Activated CD8-positive, alpha-beta memory T cell treated with anti-CD3 and anti-CD28 coated beads for 24 hours (primary cell): ENCODE measurements around the gene ELFN2.
A peak's percentile ranks its signal among the peaks of the same experiment; 100 is the strongest.
"Not testable (repeated sequence)": the region's sequence is repeated elsewhere in the genome, so short reads cannot be mapped to it uniquely, and the experiment has no call there.

ENCODE experiments used
- DNase-seq: peaks from one replicate; pipeline ENCODE4 v3.0.0-alpha.2; 2020

ELFN2 gene

GRCh38 chr22:37427135-37427710 lies at the start of gene ELFN2:
TSS of gene ELFN2 (minus strand) at chr22:37427479. CDS start at chr22:37375534, 51,945 bp downstream.
- no peak for DNase-seq

DNA sequence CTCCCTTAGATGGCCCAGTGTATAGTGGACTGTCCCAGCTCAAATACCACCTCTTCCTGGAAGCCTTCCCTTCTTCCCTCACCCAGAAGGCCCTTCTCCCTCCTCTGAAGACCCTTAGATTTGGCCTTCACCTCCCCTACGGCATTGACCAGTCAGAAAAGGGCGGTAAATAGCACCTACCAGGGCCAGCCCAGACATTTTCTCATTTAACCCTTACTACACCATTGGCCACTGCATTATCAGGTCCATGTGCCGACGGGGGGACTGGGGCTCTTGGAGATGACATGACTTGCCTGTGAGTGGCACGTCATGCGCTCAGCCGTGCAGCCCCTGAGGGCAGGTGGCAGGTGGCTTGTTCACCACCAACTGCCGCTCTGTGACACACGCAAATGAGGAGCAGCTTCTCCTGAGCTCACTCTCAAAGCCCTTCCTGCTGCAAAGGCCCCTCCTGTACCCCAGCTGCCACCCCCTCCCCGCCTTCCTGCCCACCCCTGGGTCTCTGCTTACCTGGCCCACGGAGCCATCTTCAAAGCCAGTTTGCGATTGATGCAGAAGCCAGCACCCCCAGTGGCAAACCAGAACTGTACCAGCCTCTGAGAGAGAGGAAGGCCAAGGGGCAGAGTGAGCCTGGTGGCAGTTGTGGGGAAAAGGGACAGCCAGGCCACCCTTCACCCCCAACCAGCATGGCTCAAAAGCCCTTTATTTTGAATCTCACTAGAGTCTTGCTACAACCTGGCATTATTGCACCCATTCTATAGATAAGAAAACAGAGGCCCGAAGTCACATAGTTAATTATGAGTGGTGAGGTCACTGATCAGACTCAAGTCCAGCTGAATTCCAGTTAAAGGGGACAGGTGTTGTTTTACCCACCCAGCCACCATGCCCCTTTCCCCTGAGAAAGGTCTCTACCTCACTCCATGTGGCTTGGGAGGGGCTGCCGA lies 49.4 kb upstream of the ELFN2 start:
- DNase-seq = no peak

GRCh38 chr22:37474447-37475090 lies 47.3 kb upstream of the ELFN2 start:
- DNase-seq = no peak

- no peak for DNase-seq
Observed at GRCh38 chr22:37473437-37473946, 46.2 kb upstream of the ELFN2 start.

DNA sequence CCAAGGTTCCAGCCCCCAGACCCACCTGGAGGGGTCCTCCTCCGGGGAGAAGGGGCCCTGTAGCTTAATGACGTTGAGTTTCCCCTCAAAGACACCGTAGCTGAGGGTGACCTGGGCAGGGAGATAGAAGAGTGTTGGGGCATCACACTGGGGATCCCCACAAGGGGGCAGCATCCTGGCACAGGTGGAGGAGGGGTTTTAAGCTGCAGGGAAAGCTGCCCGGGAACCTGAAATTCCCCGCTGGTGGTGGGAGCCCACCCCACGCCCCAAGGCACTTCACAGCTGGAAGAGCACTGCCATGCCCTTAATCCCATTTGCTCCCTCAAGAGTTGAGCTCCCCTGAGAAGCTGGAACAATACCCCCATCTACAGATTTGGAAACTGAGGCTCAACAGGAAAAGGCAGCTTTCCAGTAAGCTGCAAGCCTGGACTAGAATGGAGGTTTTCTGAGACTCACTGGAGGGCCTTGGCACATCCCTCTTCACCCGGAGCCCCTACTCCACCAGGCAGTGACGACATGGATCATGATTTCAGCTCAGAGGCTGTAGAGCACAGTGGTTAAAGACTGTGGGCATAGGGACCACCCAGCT lies 45.2 kb upstream of the ELFN2 start:
- no peak for DNase-seq

GRCh38 chr22:37471727-37472417 lies 44.6 kb upstream of the ELFN2 start:
- DNase-seq = no peak

DNA sequence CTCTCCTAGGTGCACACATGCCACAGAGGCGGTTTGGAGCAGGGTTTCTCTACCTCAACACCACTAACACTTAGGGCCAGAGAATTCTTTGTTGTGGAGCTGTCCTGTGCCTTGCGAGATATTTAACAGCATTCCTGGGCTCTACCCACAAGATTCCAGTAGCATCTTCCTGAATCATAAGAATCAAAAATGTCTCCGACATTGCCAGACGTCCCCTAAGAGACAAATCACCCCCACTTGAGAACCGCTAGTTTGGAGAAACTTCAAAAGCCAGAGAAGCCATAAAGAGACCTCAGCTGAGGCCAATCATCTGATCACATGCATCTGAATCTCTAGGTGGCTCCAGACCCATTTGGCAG lies 42.8 kb upstream of the ELFN2 start:
- no peak for DNase-seq

DNA sequence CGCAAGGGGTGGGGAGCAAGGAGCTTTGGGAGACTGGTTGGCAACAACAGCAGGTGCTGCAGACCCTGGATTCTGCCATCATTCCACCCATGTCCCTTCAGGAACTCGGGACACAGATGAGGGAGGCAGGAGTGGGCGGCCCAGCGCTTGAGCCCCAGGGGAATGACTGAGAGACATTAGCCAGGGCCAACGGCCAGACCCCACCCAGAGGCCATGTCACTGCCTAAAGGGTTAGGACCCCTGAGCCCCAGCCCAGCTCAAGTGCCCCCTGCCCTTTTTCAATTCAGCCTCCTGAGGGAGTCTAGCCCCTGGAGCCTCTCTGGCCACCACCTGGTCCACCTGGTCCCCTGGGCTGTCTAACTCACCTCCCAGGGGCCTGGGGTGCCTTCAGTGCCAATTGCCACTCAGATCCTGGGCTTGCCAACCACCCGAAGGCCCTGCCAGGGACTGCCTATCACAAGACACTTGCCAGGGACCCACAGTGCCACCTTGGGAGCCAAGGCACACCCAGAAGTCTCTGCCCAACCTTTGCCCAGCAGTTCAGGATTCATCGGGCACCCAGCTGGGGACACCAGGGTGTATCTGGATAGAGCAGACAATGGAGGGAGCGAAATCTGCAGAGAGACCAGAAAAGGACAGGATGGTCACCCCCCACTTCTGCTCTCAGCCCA lies 42.3 kb upstream of the ELFN2 start:
- no peak for DNase-seq

GRCh38 chr22:37468201-37468695 lies 41.0 kb upstream of the ELFN2 start:
- not testable (repeated sequence) for DNase-seq

DNA sequence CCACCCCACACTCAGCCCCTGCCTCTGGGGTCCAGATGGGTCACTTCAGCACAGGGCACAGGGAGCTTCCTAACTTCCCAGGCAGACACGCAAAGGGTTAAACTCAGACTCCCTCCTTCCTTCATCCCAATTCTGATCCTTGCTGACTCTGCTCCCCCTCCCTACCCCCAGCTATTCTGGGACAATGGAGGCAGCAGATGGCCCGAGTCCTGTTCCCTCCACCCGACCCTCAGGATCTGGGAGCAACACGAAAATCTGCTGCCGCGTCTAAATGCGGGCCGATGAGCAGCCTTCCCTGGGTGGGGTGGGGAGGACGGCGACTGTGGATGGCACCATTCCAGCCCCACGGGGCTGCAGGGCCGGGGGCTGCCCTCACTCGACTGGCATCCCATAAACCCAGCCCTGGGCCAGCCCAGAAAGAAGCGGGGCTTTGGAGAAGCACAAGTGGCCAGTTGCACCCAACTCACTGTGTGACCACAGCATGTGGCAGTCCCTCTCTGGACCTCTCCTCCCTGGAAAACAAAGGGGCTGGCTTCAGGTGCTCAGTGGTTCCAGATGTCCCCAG lies 40.2 kb upstream of the ELFN2 start:
- no peak for DNase-seq

DNA sequence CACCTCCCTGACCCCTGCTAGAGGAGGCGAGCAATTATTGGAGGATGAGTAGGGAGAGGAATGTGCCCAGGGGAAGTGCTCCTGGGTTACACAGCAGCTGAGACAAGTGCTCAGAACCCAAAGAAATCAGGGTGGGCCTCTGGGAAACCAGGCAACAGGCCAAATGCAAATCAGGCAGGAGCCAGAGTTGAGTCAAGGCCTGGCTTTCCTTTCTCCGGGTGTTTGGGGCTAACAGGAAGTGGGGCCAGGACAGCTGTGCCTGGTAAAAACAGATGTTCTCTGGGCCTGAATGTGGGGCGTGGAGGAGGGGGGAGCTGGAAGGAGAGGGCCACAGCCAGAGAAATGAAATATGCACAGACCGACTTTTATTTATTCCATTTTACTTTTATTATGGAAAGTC lies 36.9 kb upstream of the ELFN2 start:
- DNase-seq = no peak

DNA sequence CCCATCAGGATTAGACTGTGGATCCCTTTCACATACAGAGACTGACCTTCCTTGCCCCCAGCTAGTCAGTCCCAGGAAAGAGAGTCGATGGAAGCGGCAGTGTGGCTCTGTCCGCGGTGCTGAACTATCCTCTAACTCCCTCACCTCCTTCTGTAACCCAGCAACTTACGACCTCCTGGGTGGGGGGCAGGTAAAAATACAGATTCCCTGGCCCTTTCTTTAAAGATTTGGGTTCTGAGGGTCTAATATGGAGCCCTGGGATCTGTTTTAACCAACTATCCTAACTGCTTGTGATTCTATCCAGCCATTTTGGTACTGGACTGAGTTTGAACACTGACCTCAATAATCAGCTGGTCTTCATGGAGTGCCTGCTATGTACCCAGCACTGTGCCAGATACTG lies 35.7 kb upstream of the ELFN2 start:
- DNase-seq = no peak

- DNase-seq = no peak
Observed at GRCh38 chr22:37462436-37462835, 35.2 kb upstream of the ELFN2 start.

DNA sequence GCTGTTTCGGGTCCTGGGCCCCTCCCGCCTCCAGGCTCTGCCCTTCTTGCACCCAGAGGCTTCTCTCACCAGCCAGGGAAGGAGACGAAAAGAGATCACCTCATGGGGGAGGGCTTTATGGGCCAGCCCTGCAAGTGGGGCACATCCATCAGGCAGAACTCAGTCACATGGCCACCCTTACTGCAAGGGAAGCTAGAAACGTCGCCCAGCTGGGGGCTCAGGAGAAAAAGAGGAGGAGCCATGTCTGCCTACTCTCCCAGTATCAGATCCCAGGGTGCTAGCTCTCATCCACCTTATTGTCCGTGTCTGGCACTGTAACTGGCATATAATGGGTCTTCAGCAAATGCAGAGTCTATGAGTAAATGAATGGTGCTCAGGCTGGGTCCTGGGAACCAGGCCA lies 34.7 kb upstream of the ELFN2 start:
- no peak for DNase-seq

DNA sequence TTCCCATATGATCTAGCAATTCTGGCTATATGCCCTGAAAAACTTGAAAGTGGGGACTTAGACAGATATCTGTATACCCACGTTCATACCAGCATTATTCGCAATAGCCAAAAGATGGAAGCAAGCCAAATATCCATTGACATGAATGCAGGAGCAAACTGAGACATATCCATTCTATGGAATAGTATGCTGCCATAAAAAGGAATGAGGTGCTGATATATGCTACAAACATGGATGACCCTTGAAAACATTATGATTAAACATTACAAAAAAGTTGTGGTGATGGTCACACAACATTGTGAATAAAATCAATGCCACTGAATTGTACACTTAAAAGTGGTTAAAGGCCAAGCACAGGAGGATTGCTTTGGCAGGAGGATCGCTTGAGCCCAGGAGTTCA lies 33.4 kb upstream of the ELFN2 start:
- DNase-seq = no peak

GRCh38 chr22:37459206-37459605 lies 31.9 kb upstream of the ELFN2 start:
- no peak for DNase-seq

- DNase-seq = peak; percentile 97
Observed at GRCh38 chr22:37457093-37457893, 30.0 kb upstream of the ELFN2 start.

GRCh38 chr22:37456346-37456745 lies 29.1 kb upstream of the ELFN2 start:
- no peak for DNase-seq

DNA sequence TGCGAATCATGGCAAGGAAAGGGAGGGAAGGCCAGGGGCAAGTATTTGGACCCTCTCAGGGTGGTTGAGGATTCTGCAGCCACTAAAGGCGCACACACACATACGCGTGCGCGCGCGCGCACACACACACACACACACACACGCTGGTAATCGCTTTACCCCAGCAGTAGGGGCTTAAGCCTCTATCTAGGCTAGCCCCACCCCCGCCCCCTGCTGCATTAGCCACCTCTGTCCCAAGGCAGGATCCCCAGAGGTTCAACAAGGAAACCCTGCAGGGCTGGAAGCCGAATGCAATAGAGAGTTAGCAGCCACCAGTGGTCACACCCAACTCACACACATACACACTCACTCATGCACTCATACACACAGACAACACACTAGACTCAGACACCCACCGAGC lies 28.6 kb upstream of the ELFN2 start:
- no peak for DNase-seq

GRCh38 chr22:37454857-37455686 lies 27.8 kb upstream of the ELFN2 start:
- no peak for DNase-seq
